GM18511 (cell line): Measurements from ENCODE around the gene RERE.

Experiments
- ATAC-seq: cut with Tn5 transposase; IDR thresholded peaks from one replicate; pipeline ENCODE4 v1.9.1; 2021; ENCODE audit warnings: mild to moderate bottlenecking, moderate library complexity; ENCODE audit not compliant: unreplicated experiment

Gene RERE

DNA sequence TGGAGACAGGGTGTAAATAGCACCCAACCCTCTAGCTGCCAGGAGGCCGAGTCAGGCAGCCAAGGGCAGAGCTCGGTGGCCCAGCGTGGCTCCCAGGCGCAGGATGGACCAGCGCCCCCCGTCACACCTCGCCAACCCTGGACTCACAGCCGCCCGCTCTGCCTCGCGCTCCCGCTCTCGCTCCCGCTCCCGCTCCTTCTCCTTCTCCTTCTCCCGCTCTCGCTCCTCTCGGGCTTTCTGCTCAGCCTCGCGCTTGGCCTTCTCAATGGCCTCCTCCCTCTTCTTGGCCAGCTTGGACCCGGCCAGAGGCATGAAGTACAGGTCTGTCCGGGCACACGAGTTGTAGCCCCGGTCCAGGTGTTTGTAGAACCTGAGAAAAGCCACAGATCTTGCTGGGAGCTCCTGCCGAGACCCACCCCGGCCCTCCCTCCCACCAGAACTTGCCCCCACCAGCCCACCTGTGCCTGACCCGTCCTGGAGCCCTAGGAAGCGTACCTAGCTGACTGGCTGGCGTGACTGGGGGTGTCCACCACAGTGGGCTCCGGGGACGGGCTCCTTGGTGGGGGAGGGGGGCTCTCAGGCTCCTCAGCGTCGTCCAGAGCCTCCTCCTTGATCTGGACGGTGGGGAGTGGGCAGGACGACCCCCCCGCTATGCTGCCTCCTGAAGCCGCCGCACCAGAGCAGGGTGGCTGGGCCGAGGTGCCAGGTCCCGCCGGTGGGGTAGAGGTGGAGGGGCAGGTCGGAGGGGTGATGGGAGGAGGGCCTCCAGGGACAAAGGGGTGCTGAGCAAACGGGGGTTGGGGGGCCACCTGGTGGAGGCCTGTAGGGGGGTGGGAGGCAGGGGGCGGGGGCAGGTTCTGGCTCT is 457.6 kb downstream of the RERE start:
- ATAC-seq: no peak

DNA sequence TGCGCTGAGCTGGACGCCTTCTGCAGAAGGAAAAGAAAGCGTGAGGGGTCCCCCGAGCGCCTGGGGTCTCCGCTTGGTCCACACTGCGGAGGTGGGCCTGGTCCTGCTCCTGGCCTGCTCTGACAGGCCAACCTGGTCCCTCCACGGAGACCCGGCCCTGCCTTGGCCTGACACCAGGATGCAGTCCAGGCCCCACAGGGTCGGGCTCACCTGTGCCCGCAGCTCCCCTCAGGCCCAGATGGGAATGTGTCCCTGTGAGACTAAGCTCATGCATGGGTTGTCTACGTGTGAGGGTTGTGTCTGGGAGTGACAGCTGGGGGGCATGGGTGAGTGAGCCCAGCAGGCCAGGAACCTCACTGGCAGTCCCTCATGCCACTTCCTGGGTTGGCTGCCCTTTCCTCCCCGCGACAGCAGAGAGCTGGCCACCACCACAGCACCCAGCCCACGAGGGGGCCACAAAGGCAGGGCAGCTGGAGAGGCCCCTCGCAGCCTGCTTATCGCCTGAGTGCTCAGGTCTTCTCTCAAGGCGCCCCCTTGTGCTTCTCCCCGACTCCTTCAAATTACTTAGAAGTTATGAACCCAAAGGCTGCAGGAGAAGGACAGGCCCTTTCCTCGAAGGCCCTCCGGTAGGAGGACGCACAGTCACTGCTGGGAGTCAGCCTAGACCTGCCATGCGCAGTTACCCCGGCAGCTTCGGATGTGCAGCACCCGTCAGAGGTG is 458.4 kb downstream of the RERE start:
- no peak for ATAC-seq

DNA sequence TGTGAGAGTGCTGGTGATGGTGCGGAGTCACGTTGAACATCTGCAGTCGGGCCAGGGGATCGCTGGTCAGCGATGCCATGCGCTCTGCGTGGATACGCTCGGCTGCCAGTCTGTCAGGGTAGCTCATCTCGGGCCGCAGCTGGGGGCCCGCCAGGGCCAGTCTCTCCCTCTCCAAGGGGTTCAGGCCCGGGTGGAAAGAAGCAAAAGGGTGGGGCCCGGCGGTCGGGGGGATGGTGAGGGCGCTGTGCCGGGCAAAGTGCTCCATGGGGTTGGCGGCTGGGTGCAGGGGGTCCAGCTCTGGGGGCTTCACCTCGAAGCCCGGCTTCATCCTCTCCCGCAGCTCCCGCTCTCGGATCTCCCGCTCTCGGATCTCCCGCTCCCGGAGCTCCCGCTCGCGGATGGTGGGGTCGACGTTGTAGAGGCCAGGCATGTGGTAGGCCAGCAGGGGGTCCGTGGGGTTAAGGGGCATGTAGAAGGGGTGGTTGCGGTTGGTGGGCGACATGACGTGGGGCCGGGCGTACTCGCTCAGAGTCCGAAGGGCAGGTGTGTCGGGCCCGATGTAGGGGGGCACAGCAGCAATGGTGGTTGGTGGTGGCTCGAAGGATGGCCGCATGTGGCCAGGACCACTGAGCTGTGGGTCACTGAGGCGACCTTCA is 459.1 kb downstream of the RERE start:
- no peak for ATAC-seq

DNA sequence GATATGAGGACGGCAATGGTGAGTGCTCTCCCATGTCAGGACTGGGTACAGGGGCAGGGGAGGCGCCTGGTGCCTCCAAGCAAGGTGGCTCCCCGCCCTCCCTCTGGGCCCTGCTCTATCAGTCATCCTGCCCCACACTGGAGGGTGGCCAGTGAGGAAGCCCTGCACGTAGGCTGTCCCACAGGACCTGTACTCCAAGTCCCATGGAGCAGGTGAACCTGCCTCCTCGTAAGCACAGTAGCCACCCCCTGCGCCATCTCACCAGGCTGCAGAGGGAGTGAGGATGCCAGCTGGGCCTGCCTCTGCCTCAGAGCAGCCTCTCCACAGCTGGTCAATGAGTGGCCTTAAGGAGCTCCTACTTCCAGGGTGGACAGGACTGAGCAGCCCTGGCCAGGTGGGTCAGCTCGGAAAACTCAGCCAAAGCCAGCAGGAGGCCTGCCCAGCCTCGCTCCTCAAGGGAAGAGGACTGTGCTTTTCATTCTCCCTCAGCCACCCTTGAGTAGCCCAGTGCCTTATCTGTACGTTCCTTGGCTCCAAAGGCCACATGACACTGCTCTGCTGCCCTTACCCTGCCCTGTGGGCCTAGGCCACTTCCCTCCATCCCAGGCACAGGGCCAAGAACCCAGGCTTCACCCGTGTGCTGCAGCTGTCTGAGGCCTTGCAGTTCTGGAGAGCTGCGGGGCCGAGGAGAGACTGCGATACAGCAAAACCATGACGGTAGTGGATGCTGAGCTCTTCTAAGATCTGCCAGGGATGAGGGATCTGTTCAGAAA is 459.9 kb downstream of the RERE start:
- no peak for ATAC-seq

DNA sequence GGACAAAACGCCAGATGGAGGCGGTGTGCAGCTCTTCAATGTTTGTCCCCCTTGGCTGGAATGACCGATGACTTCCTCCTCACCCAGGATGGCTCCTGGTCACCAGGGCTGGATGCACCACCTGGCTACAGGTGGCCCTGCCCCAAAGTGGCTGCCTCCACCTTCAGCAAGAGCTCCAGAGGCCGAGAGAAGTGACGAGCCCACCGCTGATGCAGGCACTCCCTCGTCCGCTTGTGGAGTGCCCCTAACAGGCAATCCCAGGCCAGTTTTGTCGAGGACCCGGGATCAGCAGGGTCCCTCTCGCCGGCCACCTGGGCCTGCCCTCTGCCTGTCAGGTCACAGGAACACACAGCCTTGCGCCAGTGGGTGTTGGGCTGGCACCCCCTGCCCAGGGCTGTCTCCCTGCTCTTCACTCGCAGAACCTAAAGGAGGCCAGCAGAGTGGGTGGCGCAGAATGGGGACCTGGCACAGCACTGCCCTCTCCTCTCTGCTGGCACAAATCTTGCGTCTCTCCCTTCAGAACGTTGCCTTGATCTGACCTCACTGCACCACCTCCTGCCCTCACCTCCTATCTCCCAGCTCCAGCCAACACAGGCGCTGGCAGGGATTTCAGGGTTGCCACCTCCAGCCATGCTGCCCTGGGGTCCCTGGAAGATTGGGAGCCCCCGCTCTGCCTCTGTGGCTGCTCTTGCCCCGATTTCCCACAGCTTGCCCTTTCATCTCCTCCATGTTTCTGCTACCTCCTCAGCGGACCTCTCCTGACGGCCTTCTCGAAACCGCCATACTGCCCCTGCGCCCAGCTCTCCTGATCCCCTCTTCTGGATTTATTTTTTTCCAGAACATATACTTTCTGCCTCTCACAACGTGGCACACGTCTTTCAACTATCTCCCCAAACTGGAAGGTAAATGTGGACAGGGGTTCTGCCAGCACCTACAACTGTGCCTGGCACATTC is 460.9 kb downstream of the RERE start:
- ATAC-seq: no peak

DNA sequence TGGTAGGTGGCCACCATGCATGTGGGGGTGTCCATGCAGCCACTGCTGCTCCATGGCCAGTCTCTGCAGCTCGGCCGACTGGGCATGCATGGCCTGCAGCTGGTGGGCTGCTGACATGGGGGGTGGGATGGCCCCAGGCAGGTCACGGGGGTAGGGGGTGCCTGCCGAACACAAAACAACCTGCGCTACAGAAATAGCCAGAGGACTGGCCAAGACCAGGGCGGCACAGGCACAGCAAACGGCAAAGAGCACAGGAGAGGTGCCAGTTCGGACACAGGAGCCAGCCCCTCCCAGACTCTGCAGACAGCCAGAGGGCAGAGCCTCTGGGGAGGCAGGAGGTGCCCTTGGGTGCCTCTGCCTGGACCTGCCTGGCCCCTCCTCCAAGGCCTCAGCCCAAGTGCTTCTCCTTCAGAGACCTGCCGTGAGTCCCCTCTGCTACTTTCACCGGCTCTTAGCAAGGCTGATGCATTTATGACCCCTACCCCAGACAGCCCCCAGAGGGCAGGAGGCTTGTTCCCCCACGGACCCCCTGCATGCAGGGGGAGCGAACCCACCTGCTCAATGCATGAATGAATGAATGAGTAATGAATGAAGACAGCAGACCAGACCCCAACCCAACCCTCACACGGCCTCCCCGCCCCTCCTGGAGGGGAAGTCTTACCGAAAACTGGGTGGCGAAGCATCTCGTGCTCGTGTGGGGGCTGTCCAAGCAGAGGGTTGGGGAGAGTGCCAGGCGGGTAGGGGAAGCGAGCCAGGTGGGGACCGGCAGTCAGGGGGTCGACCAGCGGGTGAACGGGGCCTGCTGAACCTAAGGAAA is 461.8 kb downstream of the RERE start:
- ATAC-seq: no peak

DNA sequence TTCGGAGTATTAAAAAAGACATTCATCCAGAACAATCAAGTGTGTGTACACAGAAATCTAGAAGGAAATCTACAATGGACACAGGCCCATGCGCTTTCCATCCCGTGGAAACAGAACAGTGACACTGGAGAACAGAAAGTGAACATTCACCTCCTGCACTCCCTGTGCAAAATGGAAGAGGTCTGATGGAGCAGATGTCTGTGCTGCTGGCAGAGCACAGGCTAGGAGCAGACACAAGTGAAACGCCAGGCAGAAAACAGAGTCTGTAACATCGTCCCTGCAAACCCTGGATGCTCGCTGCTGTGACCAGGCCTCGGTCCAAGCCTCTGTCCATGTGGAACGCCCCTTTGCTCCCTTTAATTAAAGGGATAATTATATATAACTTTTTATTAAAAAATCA is 463.4 kb downstream of the RERE start:
- ATAC-seq: no peak

DNA sequence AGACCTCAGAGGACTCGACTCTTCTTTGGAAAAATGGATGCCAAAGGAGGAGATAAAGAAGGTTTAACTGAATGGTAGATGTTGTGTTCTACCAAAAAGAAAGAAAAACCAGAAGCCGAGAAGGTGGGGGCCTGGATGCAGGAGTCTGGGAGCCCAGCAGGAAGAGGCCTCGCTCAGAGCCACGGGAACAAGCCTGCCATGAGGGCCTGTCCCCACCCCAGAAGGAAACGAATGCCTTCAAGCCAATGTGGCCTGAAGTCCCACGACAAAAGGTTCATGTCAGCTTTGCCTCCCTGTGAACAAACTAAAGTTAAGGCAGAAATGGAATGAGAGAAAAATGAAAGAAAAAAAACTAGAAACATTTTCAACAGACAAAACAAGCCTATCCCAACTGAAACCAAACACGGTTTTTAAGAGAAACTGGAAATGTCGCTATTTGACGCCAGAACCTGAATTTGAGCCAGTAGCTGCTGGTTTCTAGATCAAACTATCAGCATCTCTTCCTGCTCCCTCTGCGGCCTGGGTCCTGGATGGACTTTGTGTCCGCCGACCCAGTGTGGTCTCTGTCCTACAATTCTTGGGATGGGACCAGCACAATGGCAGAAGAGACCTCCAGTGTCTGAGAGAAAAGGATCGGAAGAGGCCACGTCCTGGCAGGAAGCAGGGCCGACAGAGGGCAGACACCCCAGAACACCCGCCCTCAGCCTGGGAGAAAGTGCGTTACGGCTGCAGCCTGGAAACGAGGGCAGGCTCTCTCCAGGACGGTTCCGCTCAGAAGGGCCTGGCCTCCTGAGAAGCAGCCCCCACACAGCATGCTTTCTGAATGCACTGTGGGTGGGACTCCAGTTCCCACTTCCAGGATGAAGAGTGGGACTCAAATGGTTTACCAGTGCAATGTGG is 464.3 kb downstream of the RERE start:
- no peak for ATAC-seq

DNA sequence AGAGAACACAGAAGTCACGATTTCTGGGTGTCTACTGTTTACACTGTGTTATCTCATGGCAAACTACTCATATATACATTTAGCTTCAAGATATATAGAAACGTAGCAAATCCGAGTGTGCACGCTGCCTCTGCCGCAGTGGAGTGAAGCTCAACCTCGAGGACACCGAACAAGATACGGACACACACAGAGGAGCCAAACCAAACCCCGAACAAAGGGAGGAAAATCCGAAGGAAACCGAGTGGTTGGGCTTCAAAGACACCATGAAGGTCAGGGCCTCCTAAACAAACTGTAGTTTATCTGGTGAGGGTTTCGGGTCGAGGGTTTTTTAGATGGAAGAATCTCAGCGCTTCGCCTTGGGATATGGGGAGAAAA is 465.0 kb downstream of the RERE start:
- no peak for ATAC-seq

DNA sequence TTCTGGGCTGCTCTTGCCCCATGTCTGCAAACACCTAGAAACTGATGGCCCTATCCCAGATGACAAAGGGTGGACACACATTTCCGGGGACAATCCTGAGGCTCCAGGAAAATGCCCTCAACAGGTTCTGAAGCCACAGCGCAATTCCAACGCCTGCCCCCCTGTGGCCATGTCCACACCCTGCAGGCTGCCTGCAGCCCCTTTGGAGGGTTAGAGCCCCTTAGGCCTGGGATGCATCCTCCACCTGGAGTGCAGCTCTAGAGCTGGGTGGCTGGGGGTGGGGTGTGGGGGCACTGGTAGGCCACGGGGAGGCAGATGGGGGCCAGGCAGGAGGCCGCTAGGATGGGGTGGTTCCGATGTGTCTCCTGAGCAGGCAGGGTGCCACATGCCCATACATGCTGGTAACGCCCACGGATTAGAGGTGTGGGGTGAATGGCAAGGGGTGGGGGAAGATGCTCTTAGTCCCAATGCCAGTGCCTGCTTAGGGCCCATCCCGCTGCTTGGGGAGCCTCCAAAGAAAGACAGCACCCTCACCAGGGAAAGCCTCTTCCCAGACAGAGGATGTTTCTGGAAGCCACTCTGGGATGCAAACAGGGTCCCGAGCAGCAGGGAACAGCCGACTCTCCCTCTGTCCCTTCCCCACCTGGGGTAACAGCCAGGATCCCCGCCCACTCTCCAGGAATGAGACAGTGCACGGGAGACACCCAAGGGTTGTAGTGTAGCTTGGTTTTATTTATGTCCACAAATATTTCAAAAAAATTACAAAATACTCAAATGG is 465.6 kb downstream of the RERE start:
- no peak for ATAC-seq

DNA sequence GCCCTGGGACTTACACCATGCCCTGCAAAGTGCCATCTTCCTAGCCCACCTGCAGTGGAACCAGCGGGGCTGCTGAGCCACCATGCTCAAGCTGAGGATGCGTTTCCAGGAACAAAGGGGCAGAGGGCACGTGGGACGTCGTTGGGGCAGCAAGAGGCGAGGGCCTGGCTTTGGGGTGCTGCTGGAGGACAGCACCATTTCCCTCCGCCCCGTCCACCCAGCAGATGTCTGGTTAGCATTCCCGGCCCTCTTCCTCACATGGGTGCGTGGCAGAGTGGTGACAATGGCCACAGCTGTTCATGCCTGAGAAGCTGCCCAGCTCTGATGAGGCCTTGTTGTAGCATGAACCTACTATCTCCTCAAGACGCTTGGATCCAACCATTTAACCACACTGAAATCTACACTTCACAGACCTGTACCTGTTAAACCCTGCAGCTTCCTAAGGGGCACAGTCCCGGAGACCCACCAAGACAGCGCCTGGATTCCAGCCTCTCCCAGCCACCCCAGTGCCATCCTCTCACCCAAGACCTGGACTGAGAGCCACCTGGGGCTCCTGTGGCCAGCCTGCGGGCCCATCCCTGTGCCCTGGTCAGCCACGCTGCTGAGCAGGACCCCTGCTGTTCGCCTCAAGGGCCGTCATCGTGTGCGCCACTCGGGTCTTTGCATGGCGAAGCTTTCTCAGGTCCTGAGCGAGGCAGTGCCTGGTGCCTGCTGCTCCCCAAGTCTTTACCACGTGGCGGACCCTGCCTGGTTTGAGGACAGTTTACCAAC is 466.3 kb downstream of the RERE start:
- no peak for ATAC-seq

DNA sequence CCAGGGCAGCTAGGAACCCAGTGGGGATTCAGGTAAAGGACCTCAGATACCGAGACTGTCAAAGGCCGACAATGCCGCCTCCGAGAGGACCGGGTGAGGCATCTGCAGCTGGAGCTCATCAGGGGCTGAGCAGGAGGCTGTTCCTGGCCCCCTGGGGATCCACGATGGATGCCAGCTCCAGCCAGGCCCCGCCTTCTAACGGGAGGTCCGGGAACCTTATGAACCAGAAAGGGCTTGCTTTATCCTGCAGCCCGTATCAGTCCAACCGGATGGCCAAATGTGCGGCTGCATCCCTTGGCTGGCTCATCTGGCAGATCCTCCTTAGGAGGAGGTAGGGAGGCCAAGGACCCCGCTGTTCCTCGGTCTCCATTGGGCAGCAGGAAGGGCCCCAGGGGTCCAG is 467.5 kb downstream of the RERE start:
- ATAC-seq: no peak

DNA sequence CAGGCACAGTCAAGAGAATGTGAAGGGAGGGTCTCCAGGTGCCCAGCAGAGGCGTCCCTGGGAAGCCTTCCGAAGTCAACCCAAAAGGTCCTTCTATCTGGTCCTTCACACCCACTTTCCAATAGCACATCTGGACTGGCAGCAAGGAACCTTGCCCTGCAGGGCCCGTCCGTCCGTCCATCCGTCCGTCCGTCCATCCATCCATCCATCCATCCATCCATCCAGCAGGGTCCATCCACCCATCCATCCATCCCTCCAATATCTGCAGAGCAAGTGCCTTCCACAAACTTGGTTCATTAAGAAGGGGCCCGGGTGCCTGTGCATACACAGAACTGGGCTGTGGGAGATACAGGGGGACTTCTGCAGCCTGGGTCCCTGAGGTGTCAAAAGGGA is 468.0 kb downstream of the RERE start:
- ATAC-seq: no peak

DNA sequence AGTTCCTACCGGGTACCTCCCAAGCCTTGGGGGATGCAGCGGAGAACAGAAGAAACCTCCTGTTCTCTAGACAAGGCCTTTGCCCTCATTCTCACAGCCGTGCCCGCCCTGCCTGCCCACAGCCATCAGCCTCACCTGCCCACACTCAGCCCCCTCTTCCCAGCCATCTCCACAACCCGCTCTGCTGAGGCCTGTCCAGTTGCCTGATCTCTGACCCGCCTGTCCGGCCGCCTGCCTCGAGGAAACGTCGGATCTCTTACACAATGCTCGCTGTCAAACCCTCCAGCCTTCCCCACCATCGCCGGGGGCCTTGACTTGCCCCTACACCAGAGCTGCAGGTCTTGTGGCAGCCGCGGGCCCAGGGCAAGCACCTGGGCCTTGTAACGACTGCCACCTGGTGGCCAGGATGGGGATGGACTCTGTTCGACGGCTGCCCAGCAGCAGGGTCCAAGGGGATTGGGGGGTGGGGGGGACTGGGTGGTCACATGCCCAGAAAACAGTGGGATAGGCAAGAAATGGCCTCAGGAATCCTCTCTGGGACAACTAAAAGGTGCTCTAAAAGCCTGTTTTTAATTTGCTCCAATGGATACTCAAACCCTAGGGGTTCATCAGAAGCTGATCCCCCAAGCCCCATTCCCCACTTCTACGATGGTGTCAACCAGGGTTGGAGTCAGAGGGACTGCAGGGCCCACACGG is 468.5 kb downstream of the RERE start:
- no peak for ATAC-seq

DNA sequence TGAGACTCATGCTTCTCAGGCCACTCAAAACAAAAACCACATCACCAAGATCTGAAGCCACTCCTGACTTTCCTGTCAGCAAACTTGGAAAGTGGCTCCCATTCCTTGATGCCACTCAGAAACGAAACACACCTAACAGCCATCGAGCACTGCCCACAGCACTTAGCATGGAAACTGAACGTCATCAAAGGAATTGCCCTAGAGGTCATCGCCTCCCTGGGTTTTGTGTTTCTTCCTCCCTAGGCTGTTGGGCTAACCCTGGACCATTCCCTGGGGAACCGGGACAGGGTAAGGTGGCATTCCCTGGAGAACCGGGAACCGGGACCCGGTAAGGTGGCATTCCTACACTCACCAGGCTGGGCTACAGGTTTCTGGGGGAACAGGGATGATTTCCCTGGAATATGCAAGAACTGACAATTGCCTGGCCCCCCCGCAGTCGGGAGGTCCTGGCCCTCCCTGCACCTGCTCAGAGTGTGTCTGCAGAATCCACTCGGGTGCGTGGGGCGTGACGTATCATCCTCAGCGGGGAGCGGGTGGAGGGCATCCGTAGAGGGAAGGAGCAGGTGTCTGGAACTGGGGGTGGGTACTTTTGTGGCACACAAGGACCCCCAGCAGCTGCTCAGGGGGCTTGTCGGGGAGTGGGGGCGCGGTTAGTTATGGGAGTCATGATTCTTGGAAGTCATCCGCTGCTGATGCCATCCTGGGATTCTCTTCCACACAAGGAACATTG is 469.2 kb downstream of the RERE start:
- ATAC-seq: no peak
